ENCODE data around the gene PYCR2. TPM values are rescaled to one million over a fixed set of nuclear protein-coding genes. Genes with fewer than 3 reads are reported as not detected.

The PYCR2 gene
- total and polyA plus RNA-seq, 10 of the 15 experiments (the other 5 are each of a cell fraction or from before 2014, with no cell fraction given) = 1.7 to 81.8 (median 54.9) TPM

- Histone ChIP-seq H3K27ac (ENCODE audit: control insufficient read depth, insufficient read depth) (no peak overlapping the region), H3K4me2 (ENCODE audit: control insufficient read depth, insufficient read depth) (no peak overlapping the region), H4K20me1 (ENCODE audit: control insufficient read depth, insufficient read depth) (no peaks in the 10 kb centered on the region), H3K4me3 (no peak overlapping the region), H3K9me3 (replicated peaks; ENCODE audit: control insufficient read depth, insufficient read depth, low read length) (no peaks in the 10 kb centered on the region), H3K36me3 (ENCODE audit: control insufficient read depth in 2 of 2, insufficient read depth in 2 of 2, low read length in 1 of 2) (peaks cover 4 to 17% of the 10 kb centered on the region in 2 experiments; a peak in 3 of 4 replicates), H3K27me3 (replicated peaks in 1 of 2; ENCODE audit: control insufficient read depth in 2 of 2, insufficient read depth in 2 of 2, low read length in 1 of 2) (no peaks in the 10 kb centered on the region), H2AFZ (ENCODE audit: control insufficient read depth, low read depth, low read length) (no peak overlapping the region), H3K79me2 (ENCODE audit: control insufficient read depth, insufficient read depth, low read length) (no peaks in the 10 kb centered on the region), H3K4me1 (ENCODE audit: control insufficient read depth, insufficient read depth, low read length) (no peaks in the 10 kb centered on the region), H3K9ac (ENCODE audit: control insufficient read depth, insufficient read depth, low read length) (no peak overlapping the region)
- RAD21 ChIA-PET (ENCODE audit: unreplicated experiment) = no interaction called here
- ATAC-seq = no peak
- CTCF ChIA-PET = no interaction called here
- no peak for DNase-seq (ENCODE audit: low read depth, low spot score)
- WGBS (ENCODE audit: insufficient coverage, insufficient replicate concordance, low lambda C conversion rate, missing lambda C conversion rate) = 86% methylated on average over 10 of the region's 10 CpGs
- TF ChIP-seq JUND (IDR thresholded peaks at IDR 0.05; ENCODE audit: low read depth, low read length) (no peak), RAD51 (IDR thresholded peaks at IDR 0.05) (no peak), EGR1 (IDR thresholded peaks at IDR 0.05; ENCODE audit: borderline replicate concordance in 1 of 2, low read depth in 2 of 2, low read length in 2 of 2) (no peak), FOXM1 (IDR thresholded peaks at IDR 0.05; ENCODE audit: low read depth, low read length) (no peak), ESRRA (IDR thresholded peaks at IDR 0.05; ENCODE audit: low read length) (no peak), CBX3 (IDR thresholded peaks at IDR 0.05; ENCODE audit: borderline replicate concordance, low read depth) (no peak), RAD21 (IDR thresholded peaks at IDR 0.05; ENCODE audit: insufficient read depth, low read depth, low read length) (no peak), ZNF217 (IDR thresholded peaks at IDR 0.05) (no peak)
- TF ChIP-seq, protein P1, sequence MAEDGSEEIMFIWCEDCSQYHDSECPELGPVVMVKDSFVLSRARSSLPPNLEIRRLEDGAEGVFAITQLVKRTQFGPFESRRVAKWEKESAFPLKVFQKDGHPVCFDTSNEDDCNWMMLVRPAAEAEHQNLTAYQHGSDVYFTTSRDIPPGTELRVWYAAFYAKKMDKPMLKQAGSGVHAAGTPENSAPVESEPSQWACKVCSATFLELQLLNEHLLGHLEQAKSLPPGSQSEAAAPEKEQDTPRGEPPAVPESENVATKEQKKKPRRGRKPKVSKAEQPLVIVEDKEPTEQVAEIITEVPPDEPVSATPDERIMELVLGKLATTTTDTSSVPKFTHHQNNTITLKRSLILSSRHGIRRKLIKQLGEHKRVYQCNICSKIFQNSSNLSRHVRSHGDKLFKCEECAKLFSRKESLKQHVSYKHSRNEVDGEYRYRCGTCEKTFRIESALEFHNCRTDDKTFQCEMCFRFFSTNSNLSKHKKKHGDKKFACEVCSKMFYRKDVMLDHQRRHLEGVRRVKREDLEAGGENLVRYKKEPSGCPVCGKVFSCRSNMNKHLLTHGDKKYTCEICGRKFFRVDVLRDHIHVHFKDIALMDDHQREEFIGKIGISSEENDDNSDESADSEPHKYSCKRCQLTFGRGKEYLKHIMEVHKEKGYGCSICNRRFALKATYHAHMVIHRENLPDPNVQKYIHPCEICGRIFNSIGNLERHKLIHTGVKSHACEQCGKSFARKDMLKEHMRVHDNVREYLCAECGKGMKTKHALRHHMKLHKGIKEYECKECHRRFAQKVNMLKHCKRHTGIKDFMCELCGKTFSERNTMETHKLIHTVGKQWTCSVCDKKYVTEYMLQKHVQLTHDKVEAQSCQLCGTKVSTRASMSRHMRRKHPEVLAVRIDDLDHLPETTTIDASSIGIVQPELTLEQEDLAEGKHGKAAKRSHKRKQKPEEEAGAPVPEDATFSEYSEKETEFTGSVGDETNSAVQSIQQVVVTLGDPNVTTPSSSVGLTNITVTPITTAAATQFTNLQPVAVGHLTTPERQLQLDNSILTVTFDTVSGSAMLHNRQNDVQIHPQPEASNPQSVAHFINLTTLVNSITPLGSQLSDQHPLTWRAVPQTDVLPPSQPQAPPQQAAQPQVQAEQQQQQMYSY (CRISPR knock-in tag; IDR thresholded peaks at IDR 0.05) = no peak
- TF ChIP-seq, protein P2, sequence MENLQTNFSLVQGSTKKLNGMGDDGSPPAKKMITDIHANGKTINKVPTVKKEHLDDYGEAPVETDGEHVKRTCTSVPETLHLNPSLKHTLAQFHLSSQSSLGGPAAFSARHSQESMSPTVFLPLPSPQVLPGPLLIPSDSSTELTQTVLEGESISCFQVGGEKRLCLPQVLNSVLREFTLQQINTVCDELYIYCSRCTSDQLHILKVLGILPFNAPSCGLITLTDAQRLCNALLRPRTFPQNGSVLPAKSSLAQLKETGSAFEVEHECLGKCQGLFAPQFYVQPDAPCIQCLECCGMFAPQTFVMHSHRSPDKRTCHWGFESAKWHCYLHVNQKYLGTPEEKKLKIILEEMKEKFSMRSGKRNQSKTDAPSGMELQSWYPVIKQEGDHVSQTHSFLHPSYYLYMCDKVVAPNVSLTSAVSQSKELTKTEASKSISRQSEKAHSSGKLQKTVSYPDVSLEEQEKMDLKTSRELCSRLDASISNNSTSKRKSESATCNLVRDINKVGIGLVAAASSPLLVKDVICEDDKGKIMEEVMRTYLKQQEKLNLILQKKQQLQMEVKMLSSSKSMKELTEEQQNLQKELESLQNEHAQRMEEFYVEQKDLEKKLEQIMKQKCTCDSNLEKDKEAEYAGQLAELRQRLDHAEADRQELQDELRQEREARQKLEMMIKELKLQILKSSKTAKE (IDR thresholded peaks at IDR 0.05; ENCODE audit: low read depth, poor library complexity, severe bottlenecking) = no peak
- TF ChIP-seq, protein P3, sequence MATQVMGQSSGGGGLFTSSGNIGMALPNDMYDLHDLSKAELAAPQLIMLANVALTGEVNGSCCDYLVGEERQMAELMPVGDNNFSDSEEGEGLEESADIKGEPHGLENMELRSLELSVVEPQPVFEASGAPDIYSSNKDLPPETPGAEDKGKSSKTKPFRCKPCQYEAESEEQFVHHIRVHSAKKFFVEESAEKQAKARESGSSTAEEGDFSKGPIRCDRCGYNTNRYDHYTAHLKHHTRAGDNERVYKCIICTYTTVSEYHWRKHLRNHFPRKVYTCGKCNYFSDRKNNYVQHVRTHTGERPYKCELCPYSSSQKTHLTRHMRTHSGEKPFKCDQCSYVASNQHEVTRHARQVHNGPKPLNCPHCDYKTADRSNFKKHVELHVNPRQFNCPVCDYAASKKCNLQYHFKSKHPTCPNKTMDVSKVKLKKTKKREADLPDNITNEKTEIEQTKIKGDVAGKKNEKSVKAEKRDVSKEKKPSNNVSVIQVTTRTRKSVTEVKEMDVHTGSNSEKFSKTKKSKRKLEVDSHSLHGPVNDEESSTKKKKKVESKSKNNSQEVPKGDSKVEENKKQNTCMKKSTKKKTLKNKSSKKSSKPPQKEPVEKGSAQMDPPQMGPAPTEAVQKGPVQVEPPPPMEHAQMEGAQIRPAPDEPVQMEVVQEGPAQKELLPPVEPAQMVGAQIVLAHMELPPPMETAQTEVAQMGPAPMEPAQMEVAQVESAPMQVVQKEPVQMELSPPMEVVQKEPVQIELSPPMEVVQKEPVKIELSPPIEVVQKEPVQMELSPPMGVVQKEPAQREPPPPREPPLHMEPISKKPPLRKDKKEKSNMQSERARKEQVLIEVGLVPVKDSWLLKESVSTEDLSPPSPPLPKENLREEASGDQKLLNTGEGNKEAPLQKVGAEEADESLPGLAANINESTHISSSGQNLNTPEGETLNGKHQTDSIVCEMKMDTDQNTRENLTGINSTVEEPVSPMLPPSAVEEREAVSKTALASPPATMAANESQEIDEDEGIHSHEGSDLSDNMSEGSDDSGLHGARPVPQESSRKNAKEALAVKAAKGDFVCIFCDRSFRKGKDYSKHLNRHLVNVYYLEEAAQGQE (IDR thresholded peaks at IDR 0.05; ENCODE audit: low read depth, low read length) = no peak
- POLR2A ChIA-PET = no interaction called here
- intact Hi-C loops (cut with micrococcal nuclease; ENCODE audit: unreplicated experiment) (no loop called here), in situ Hi-C loops (cut with MboI) (no loop called here)
- FAIRE-seq = no peak
- SMC1A ChIA-PET (ENCODE audit: uncharacterized antibody, unreplicated experiment) = no interaction called here
- BruUV-seq (replicated peaks) = no TSS peak
Observed at GRCh38 chr1:225873281-225873850, 50.7 kb downstream of the PYCR2 start.
